Measurements from ENCODE around the gene POLA2. TPM values are rescaled to one million over a fixed set of nuclear protein-coding genes. Genes with fewer than 3 reads are reported as not detected.

The POLA2 gene
- polyA plus RNA-seq, 1 donor (not counting 4 experiments of a cell fraction or from before 2014, with no cell fraction given), result 20.9 TPM

- Histone ChIP-seq H3K4me1 (ENCODE audit: control insufficient read depth, extremely low read depth, insufficient read depth, low read length) (peaks cover 27% of the 10 kb centered on the region), H3K4me2 (ENCODE audit: control insufficient read depth, extremely low read depth, insufficient read depth, low read depth, low read length) (no peak overlapping the region), H3K36me3 (ENCODE audit: control insufficient read depth in 2 of 2, extremely low read depth in 1 of 2, insufficient read depth in 2 of 2, low read length in 2 of 2) (peaks cover 1 to 14% of the 10 kb centered on the region in 2 experiments), H3K27me3 (ENCODE audit: control insufficient read depth, extremely low read depth, insufficient read depth, low read length) (no peaks in the 10 kb centered on the region), H3K27ac (ENCODE audit: control insufficient read depth, insufficient read depth, low read length) (no peak overlapping the region), H4K20me1 (ENCODE audit: control insufficient read depth, extremely low read depth, insufficient read depth, low read length) (no peaks in the 10 kb centered on the region), H3K9me3 (ENCODE audit: control insufficient read depth, low read depth, low read length) (no peaks in the 10 kb centered on the region), H3K4me3 (ENCODE audit: control insufficient read depth in 2 of 3, extremely low read depth in 1 of 3, insufficient read depth in 2 of 3, low read depth in 1 of 3, low read length in 3 of 3) (no peak overlapping the region), H2AFZ (ENCODE audit: control insufficient read depth, low read length) (no peak overlapping the region), H3K79me2 (ENCODE audit: control insufficient read depth, insufficient read depth, low read length) (no peaks in the 10 kb centered on the region), H3K9me1 (ENCODE audit: control insufficient read depth, extremely low read depth, insufficient read depth, low read length) (no peaks in the 10 kb centered on the region), H3K9ac (ENCODE audit: control insufficient read depth, extremely low read depth, insufficient read depth, low read length) (no peak overlapping the region)
- TF ChIP-seq EZH2 (IDR thresholded peaks at IDR 0.05; ENCODE audit: low read length) (no peak), CTCF (optimal IDR thresholded peaks at IDR 0.05 in 1 of 3, IDR thresholded peaks at IDR 0.05 in 1 of 3, conservative IDR thresholded peaks at IDR 0.05 in 1 of 3; ENCODE audit: extremely low read depth in 1 of 3, insufficient read depth in 2 of 3, low read length in 3 of 3) (no peak)
- DNase-seq (ENCODE audit: low read depth, low spot score) (no peak), FAIRE-seq (no peak)
- dilution Hi-C loops (cut with MboI; ENCODE audit: extremely low pct_ligation_motif_present, low sequenced_read_pairs), result no loop called here
Measured at GRCh38 chr11:65275906-65276305, 14.1 kb downstream of the POLA2 start.

- Histone ChIP-seq H3K4me3 (ENCODE audit: control insufficient read depth in 2 of 3, extremely low read depth in 1 of 3, insufficient read depth in 2 of 3, low read depth in 1 of 3, low read length in 3 of 3) (no peak overlapping the region), H3K9ac (ENCODE audit: control insufficient read depth, extremely low read depth, insufficient read depth, low read length) (no peak overlapping the region), H3K9me1 (ENCODE audit: control insufficient read depth, extremely low read depth, insufficient read depth, low read length) (no peaks in the 10 kb centered on the region), H3K9me3 (ENCODE audit: control insufficient read depth, low read depth, low read length) (no peaks in the 10 kb centered on the region), H3K36me3 (ENCODE audit: control insufficient read depth in 2 of 2, extremely low read depth in 1 of 2, insufficient read depth in 2 of 2, low read length in 2 of 2) (peaks cover 9 to 28% of the 10 kb centered on the region in 2 experiments), H3K27ac (ENCODE audit: control insufficient read depth, insufficient read depth, low read length) (no peak overlapping the region), H2AFZ (ENCODE audit: control insufficient read depth, low read length) (no peak overlapping the region), H3K27me3 (ENCODE audit: control insufficient read depth, extremely low read depth, insufficient read depth, low read length) (no peaks in the 10 kb centered on the region), H3K4me1 (ENCODE audit: control insufficient read depth, extremely low read depth, insufficient read depth, low read length) (peaks cover 27% of the 10 kb centered on the region), H3K4me2 (ENCODE audit: control insufficient read depth, extremely low read depth, insufficient read depth, low read depth, low read length) (no peak overlapping the region), H3K79me2 (ENCODE audit: control insufficient read depth, insufficient read depth, low read length) (no peaks in the 10 kb centered on the region), H4K20me1 (ENCODE audit: control insufficient read depth, extremely low read depth, insufficient read depth, low read length) (no peaks in the 10 kb centered on the region)
- DNase-seq (ENCODE audit: low read depth, low spot score), result no peak
- no peak for FAIRE-seq
- dilution Hi-C loops (cut with MboI; ENCODE audit: extremely low pct_ligation_motif_present, low sequenced_read_pairs), result no loop called here
- TF ChIP-seq EZH2 (IDR thresholded peaks at IDR 0.05; ENCODE audit: low read length) (no peak), CTCF (optimal IDR thresholded peaks at IDR 0.05 in 1 of 3, IDR thresholded peaks at IDR 0.05 in 1 of 3, conservative IDR thresholded peaks at IDR 0.05 in 1 of 3; ENCODE audit: extremely low read depth in 1 of 3, insufficient read depth in 2 of 3, low read length in 3 of 3) (no peak)
Measured at GRCh38 chr11:65277631-65278277, 16.0 kb downstream of the POLA2 start.

Data from keratinocyte (primary cell).